ENCODE results near the gene MACROD2.

The MACROD2 gene

GRCh38 chr20:15032352-15032622 is 1037.0 kb downstream of the MACROD2 start:
- no peak for DNase-seq

GRCh38 chr20:15033269-15033668 is 1038.0 kb downstream of the MACROD2 start:
- no peak for DNase-seq

GRCh38 chr20:15033891-15034290 is 1038.6 kb downstream of the MACROD2 start:
- no peak for DNase-seq

GRCh38 chr20:15036948-15037347 is 1041.6 kb downstream of the MACROD2 start:
- DNase-seq = no peak

GRCh38 chr20:15039088-15039752 is 1043.9 kb downstream of the MACROD2 start:
- no peak for DNase-seq

- DNase-seq = no peak
Observed at GRCh38 chr20:15042723-15043122, 1047.4 kb downstream of the MACROD2 start.

GRCh38 chr20:15045246-15045645 is 1049.9 kb downstream of the MACROD2 start:
- DNase-seq = no peak

- no peak for DNase-seq
Observed at GRCh38 chr20:15047042-15047441, 1051.7 kb downstream of the MACROD2 start.

- DNase-seq = no peak
Observed at GRCh38 chr20:15047601-15048000, 1052.3 kb downstream of the MACROD2 start.

- DNase-seq = no peak
Observed at GRCh38 chr20:15056246-15056645, 1060.9 kb downstream of the MACROD2 start.

- DNase-seq = no peak
Observed at GRCh38 chr20:15058841-15059240, 1063.5 kb downstream of the MACROD2 start.

- no peak for DNase-seq
Observed at GRCh38 chr20:15059438-15059837, 1064.1 kb downstream of the MACROD2 start.

- no peak for DNase-seq
Observed at GRCh38 chr20:15060265-15061060, 1065.1 kb downstream of the MACROD2 start.

GRCh38 chr20:15061061-15061430 is 1065.7 kb downstream of the MACROD2 start:
- no peak for DNase-seq

GRCh38 chr20:15061955-15062354 is 1066.6 kb downstream of the MACROD2 start:
- DNase-seq = no peak

GRCh38 chr20:15063081-15063480 is 1067.8 kb downstream of the MACROD2 start:
- DNase-seq = no peak

GRCh38 chr20:15064741-15065140 is 1069.4 kb downstream of the MACROD2 start:
- DNase-seq = no peak

- DNase-seq = no peak
Observed at GRCh38 chr20:15065794-15066193, 1070.5 kb downstream of the MACROD2 start.

- no peak for DNase-seq
Observed at GRCh38 chr20:15068486-15068885, 1073.2 kb downstream of the MACROD2 start.

GRCh38 chr20:15069355-15069754 is 1074.0 kb downstream of the MACROD2 start:
- DNase-seq = no peak

GRCh38 chr20:15071085-15071808 is 1075.9 kb downstream of the MACROD2 start:
- DNase-seq = no peak

GRCh38 chr20:15072316-15072715 is 1077.0 kb downstream of the MACROD2 start:
- no peak for DNase-seq

GRCh38 chr20:15075586-15075985 is 1080.3 kb downstream of the MACROD2 start:
- DNase-seq = no peak

- no peak for DNase-seq
Observed at GRCh38 chr20:15076785-15077184, 1081.5 kb downstream of the MACROD2 start.

Measured in activated effector memory CD4-positive, alpha-beta T cell treated with anti-CD3 and anti-CD28 coated beads, Interleukin-2, amount 50 U/mL, for 16 hours (primary cell).